ENCODE measurements around the gene MCIDAS.

DNA sequence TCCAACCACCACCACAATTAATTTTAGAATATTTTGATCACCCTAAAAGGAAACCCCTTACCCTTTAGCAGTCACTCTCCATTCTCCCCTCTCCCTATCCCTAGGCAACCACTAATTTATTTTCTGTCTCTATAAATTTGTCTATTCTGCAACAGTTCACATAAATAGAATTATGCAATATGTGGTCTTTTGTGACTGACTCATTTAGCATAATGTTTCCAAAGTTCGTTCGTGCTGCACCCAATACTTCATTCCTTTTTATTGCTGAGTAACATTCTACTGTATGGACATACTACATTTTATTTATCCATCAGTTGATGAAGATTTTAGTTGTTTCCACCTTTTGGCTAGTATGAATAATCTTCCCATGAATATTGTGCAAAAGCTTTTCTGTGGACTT is 36.0 kb downstream of the MCIDAS start:
- no peak for TF ChIP-seq CTCF (IDR thresholded peaks at IDR 0.05)
- no peak for TF ChIP-seq POLR2A (IDR thresholded peaks at IDR 0.05)

Data from adrenal gland (tissue), 5 donors.